GM23338 (cell line): Measurements from ENCODE around the gene RXFP1.

Experiments
- EZH2phosphoT487 ChIP-seq: fragments of 200-600 bp; sonication (generic); IDR thresholded peaks from one replicate; pipeline ENCODE4 v1.8.1; 2018; ENCODE audit warnings: antibody characterized with exemption; ENCODE audit not compliant: unreplicated experiment
- POLR2AphosphoS5 ChIP-seq: IDR thresholded peaks from 2 replicates; pipeline ENCODE4 v1.6.1; 2016; ENCODE audit warnings: antibody characterized with exemption, low read depth
- TF ChIP-seq, protein P1 (sequence below), 2 experiments: fragments of 200-600 bp in 1 of 2; sonication (generic) in 1 of 2; conservative IDR thresholded peaks; 2 replicates each; pipeline versions ENCODE4 v1.5.1 to v1.6.1; 2016 to 2017; ENCODE audit warnings: antibody characterized with exemption in 2 of 2, low read depth in 2 of 2, mild to moderate bottlenecking in 2 of 2, moderate library complexity in 1 of 2
- TF ChIP-seq, protein P2 (sequence below): IDR thresholded peaks from one replicate; pipeline ENCODE4 v1.6.1; 2018; ENCODE audit warnings: antibody characterized with exemption; ENCODE audit not compliant: unreplicated experiment

DNA sequence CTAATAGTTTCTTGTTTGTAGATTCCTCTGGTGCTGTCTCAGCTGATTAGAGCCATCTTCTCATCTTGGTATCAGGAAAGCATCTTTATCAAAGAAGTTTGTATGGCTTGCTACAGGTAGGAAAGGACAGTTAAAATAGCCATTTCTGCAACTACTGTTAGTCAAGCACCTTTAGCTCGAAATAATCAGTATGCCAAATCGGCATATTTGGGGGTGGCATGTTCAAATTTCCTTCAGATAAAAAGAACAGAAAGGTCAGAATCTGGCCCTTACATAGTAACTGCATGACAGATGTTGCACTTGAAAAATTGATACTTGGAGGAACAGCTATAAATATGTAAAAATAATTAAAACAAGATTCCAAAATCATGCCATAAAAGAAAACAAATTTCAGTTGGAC lies 145.2 kb downstream of the RXFP1 start:
- TF ChIP-seq, protein P1, sequence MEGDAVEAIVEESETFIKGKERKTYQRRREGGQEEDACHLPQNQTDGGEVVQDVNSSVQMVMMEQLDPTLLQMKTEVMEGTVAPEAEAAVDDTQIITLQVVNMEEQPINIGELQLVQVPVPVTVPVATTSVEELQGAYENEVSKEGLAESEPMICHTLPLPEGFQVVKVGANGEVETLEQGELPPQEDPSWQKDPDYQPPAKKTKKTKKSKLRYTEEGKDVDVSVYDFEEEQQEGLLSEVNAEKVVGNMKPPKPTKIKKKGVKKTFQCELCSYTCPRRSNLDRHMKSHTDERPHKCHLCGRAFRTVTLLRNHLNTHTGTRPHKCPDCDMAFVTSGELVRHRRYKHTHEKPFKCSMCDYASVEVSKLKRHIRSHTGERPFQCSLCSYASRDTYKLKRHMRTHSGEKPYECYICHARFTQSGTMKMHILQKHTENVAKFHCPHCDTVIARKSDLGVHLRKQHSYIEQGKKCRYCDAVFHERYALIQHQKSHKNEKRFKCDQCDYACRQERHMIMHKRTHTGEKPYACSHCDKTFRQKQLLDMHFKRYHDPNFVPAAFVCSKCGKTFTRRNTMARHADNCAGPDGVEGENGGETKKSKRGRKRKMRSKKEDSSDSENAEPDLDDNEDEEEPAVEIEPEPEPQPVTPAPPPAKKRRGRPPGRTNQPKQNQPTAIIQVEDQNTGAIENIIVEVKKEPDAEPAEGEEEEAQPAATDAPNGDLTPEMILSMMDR (conservative IDR thresholded peaks at IDR 0.05; ENCODE audit: low read depth in 2 of 2) = no peak
- TF ChIP-seq POLR2AphosphoS5 = no peak
- no peak for TF ChIP-seq EZH2phosphoT487
- TF ChIP-seq, protein P2, sequence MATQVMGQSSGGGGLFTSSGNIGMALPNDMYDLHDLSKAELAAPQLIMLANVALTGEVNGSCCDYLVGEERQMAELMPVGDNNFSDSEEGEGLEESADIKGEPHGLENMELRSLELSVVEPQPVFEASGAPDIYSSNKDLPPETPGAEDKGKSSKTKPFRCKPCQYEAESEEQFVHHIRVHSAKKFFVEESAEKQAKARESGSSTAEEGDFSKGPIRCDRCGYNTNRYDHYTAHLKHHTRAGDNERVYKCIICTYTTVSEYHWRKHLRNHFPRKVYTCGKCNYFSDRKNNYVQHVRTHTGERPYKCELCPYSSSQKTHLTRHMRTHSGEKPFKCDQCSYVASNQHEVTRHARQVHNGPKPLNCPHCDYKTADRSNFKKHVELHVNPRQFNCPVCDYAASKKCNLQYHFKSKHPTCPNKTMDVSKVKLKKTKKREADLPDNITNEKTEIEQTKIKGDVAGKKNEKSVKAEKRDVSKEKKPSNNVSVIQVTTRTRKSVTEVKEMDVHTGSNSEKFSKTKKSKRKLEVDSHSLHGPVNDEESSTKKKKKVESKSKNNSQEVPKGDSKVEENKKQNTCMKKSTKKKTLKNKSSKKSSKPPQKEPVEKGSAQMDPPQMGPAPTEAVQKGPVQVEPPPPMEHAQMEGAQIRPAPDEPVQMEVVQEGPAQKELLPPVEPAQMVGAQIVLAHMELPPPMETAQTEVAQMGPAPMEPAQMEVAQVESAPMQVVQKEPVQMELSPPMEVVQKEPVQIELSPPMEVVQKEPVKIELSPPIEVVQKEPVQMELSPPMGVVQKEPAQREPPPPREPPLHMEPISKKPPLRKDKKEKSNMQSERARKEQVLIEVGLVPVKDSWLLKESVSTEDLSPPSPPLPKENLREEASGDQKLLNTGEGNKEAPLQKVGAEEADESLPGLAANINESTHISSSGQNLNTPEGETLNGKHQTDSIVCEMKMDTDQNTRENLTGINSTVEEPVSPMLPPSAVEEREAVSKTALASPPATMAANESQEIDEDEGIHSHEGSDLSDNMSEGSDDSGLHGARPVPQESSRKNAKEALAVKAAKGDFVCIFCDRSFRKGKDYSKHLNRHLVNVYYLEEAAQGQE = no peak
